NK-92 (cell line): ENCODE measurements around the gene ECHS1.
"Not testable (repeated sequence)": the region's sequence is repeated elsewhere in the genome, so short reads cannot be mapped to it uniquely, and the experiment has no call there.

Experiments used
- DNase-seq: peaks from one replicate; lab custom pipeline; 2025; ENCODE audit not compliant: unreplicated experiment; lab: John Stamatoyannopoulos, UW

The ECHS1 gene

DNA sequence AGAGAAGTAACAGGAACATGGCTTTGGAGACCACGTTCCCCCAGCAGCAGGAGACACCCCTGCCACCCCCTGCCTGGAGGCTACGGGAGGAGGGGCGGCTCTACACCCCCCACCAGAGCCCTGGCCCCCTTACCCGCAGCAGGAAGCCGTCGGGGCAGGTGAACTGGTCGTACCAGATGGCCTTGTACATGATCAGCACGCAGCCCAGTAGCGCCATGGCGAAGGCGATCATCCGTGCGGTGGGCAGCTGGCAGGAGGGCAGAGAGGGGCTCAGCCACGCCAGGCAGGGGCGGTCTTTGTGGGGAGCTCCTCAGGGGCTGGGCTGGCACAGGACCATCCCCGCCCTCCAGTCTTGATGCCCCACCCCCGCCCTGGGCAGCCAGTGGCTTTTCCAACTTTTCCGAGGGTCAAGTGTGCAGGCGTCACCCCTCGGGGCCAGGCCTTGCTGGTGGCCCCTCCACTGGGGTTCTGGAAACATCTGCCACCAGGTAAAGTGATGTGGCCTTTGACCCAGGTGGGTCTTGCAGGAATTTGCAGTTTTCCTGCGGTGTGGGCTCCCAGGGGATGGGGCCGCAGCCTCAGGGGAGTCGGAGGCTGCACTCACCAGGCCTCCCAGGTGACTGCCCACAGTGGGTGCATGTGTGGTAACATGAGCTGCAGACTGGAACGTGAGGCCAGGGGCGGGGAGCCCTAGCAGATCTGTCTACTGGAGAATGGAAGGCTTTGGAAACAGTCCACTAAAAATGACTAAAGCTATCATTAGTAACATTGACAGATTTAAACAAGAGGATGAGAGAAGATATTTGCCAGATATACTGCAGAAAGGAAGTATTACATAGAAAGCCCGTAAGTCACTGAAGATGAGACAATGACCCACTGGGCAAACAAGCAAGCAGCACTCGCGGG, 46.2 kb downstream of the ECHS1 start:
- no peak for DNase-seq

- DNase-seq: no peak
These were observed 47.0 kb downstream of the ECHS1 start for GRCh38 chr10:133326223-133326551.

DNA sequence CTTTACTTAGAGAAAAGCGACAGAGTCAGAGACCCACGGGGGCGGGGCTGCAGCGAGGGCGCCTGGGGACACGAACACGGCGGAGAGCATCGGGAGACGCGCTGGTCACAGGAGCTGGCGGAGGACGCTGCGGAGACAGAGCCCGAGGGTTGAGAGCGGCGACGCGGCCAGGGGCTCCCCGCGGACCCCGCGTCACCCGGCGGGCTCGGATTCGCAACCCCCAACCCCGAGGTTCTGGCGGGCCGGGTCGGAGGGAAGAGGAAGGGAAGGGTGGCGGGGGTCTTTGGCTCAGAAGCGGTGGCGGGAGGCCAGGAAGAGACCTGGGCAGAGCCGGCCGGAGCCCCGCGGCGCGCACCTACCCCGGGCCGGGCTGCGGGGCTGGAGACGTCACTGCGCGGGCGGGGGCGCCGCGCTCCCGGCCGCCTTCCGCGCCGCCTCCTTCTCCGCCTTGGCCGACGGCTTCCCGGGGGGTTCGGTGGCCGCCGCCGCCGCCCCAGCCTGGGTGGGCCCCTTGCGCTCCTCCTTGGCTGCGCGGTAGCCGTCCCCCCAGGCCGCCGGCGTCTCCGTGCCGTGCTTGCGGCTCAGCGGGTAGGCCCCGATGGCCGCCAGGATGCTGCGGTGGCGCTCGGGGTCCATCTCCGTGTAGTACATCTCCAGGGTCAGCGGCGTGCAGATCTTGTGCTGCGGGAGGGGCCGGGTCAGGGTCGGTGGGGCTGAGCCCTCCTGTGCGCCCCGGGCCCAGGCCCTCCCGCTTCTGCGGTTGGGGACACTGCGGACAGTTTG, 47.5 kb downstream of the ECHS1 start:
- no peak for DNase-seq

GRCh38 chr10:133324857-133325260, 48.3 kb downstream of the ECHS1 start:
- DNase-seq: no peak

DNA sequence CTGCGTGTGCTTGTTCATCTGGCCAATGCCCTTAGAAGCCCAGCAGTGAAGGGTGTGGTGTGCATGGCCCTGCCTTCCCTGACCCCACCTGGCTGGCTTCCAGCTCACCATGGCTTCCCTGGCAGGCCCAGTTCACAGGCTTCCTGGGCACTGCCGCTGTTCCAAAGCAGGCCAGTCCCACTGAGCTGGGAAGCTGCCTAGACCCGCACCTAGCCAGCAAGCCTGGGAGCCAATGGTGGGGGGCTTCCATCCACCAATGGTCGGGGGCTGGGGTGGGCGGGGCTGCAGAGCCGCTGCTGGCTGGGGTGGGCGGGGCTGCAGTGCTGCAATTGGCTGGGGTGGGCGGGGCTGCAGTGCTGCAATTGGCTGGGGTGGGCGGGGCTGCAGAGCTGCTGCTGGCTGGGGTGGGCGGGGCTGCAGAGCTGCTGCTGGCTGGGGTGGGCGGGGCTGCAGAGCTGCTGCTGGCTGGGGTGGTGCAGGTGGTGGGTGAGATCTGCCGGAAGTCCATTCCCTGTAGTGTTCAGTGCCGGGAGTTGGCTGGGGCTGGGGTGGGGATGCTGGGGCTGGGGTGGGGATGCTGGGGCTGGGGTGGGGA, 48.9 kb downstream of the ECHS1 start:
- DNase-seq: no peak

GRCh38 chr10:133322064-133322709, 51.0 kb downstream of the ECHS1 start:
- not testable (repeated sequence) for DNase-seq

- not testable (repeated sequence) for DNase-seq
These were observed 52.2 kb downstream of the ECHS1 start for GRCh38 chr10:133320852-133321422.

GRCh38 chr10:133318494-133319127, 54.5 kb downstream of the ECHS1 start:
- DNase-seq: no peak

- DNase-seq: no peak
These were observed 56.4 kb downstream of the ECHS1 start for GRCh38 chr10:133316732-133317131.

DNA sequence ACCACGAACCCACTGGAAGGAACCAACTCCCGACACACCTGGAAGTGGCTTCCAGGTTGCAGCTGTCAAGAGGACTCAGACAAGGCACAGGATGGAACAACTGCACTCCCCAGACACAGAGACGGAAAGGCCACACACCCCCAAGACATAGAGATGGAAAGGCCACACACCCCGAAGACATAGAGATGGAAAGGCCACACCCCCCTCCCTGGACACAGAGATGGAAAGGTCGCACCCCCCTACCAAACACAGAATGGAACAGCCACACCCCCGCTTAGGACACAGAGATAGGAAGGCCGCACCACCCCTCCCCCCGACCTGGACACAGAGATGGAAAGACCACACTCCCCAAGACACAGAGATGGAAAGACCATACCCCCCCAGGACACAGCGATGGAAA, 56.9 kb downstream of the ECHS1 start:
- DNase-seq: no peak

DNA sequence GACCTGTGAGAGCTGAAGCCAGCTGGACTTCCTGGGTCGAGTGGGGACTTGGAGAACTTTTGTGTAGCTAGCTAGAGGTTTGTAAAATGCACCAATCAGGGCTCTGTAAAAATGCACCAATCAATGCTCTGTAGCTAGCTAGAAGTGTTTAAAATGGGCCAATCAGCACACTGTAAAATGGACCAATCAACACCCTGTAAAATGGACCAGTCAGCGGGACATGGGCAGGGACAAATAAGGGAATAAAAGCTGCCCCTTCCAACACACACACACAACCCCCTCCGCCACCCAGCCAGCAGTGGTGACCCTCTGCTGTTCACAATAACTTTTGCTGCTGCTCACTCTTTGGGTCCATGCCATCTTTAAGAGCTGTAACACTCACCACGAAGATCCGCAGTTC, 57.3 kb downstream of the ECHS1 start:
- DNase-seq: no peak

DNA sequence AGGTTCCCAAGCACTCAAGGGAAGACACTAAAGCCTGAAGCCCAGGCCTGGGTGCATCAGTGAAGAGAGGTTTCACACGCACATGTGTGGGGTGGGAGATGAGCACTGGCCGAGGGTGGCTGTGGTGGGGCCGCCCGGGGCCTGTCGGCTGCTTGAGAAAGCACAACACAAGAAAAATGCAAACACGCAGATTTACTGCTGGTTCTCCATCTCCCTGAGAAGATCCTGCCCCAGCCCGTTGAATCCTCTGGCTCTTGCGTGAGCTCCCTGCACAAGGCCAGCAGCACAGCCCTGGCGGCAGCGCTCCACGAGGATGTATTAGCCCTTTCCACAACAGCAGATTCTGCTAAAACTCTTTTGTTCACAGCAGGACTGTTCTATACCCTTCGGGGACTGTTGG, 58.2 kb downstream of the ECHS1 start:
- no peak for DNase-seq

- no peak for DNase-seq
These were observed 60.0 kb downstream of the ECHS1 start for GRCh38 chr10:133313192-133313591.

DNA sequence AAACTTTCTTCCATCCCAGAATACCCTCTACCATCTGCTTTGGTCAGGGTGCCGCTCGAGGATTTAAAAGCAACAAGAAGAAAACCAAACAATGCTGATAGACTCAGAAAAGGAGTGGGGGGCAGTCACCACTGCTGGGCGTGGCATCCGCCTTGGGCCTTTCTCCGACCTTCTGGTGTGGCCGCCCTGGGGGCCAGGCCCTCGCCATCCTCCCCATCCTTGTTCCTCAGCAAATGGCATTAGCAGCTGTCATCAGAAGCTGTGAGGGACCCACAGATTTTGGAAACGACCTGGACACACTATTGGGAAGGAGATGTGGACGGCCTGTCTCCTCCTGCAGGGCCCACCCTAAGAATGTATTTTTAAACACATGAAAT, 60.4 kb downstream of the ECHS1 start:
- DNase-seq: no peak
